ENCODE data around the gene LEMD3.

Gene LEMD3

DNA sequence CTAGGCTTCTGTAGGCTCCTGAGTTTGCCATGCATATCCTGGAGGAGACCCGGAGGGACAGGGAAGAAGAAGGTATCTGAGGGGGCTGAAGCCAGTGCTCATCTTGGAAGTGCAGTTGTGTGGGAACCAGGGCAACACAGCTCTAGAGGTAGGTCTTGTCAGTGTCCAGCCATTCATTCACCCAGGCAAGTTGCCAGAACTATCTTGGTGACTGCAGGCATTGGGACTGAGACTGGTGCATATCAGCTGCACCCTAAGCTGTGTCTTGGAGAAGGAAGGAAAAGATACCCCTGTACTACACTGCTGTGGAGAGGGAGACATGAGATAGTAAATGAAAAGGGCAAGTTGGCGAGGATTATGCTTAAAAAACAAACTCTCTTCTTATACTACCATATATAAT is 43.4 kb upstream of the LEMD3 start:
- no peak overlapping the region for H3K4me3 ChIP-seq (ENCODE audit: low read length)
- H3K27ac ChIP-seq (ENCODE audit: low read depth, low read length), result no peak overlapping the region
- H3K4me2 ChIP-seq (ENCODE audit: low read length), result no peak overlapping the region
- no peaks in the 10 kb centered on the region for H3K9me3 ChIP-seq (ENCODE audit: control insufficient read depth, insufficient read depth, low read length)
- no peaks in the 10 kb centered on the region for H3K36me3 ChIP-seq (ENCODE audit: control insufficient read depth, low read length)
- peaks cover 18% of the 10 kb centered on the region for H3K27me3 ChIP-seq (ENCODE audit: control insufficient read depth, low read length)
- H3F3A ChIP-seq (ENCODE audit: control insufficient read depth, insufficient read depth), result no peaks in the 10 kb centered on the region
- H4K20me1 ChIP-seq (ENCODE audit: control insufficient read depth, insufficient read depth, low read depth, low read length), result no peaks in the 10 kb centered on the region
- TF ChIP-seq EZH2phosphoT487 (IDR thresholded peaks at IDR 0.05; ENCODE audit: borderline replicate concordance, low read length), result no peak
- TF ChIP-seq, protein P1, sequence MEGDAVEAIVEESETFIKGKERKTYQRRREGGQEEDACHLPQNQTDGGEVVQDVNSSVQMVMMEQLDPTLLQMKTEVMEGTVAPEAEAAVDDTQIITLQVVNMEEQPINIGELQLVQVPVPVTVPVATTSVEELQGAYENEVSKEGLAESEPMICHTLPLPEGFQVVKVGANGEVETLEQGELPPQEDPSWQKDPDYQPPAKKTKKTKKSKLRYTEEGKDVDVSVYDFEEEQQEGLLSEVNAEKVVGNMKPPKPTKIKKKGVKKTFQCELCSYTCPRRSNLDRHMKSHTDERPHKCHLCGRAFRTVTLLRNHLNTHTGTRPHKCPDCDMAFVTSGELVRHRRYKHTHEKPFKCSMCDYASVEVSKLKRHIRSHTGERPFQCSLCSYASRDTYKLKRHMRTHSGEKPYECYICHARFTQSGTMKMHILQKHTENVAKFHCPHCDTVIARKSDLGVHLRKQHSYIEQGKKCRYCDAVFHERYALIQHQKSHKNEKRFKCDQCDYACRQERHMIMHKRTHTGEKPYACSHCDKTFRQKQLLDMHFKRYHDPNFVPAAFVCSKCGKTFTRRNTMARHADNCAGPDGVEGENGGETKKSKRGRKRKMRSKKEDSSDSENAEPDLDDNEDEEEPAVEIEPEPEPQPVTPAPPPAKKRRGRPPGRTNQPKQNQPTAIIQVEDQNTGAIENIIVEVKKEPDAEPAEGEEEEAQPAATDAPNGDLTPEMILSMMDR (IDR thresholded peaks at IDR 0.05; ENCODE audit: low read depth, low read length, poor library complexity, severe bottlenecking), result no peak
- no peaks in the 10 kb centered on the region for H3K4me1 ChIP-seq (ENCODE audit: control insufficient read depth, low read length)
- H3K79me2 ChIP-seq (ENCODE audit: control insufficient read depth, low read length), result no peaks in the 10 kb centered on the region
- H3K9me2 ChIP-seq (replicated peaks; ENCODE audit: control insufficient read depth, low read length), result no peaks in the 10 kb centered on the region

DNA sequence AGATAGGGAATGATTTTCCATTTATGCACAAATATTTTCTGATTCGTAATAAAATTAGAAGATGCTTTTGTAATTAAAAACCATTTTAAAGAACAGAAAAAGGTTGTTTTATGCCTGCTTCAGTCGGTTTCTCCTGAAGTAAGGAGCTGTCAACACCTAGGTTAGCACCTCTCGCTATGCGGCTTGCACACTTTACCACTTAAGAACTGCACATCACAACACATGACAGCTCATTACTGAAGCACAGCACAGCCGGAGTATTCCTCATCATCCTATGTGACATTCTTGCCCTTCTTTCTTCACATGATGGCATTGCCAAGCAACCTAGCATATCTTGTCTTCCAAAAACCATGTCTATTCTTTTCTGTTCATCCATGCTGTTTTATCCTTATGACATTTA is 42.9 kb upstream of the LEMD3 start:
- no peak overlapping the region for H3K4me2 ChIP-seq (ENCODE audit: low read length)
- H3K27me3 ChIP-seq (ENCODE audit: control insufficient read depth, low read length), result peaks cover 18% of the 10 kb centered on the region
- no peak overlapping the region for H3K4me3 ChIP-seq (ENCODE audit: low read length)
- no peaks in the 10 kb centered on the region for H3K9me3 ChIP-seq (ENCODE audit: control insufficient read depth, insufficient read depth, low read length)
- no peaks in the 10 kb centered on the region for H4K20me1 ChIP-seq (ENCODE audit: control insufficient read depth, insufficient read depth, low read depth, low read length)
- H3K36me3 ChIP-seq (ENCODE audit: control insufficient read depth, low read length), result no peaks in the 10 kb centered on the region
- H3K27ac ChIP-seq (ENCODE audit: low read depth, low read length), result no peak overlapping the region
- H3K9me2 ChIP-seq (replicated peaks; ENCODE audit: control insufficient read depth, low read length), result no peaks in the 10 kb centered on the region
- H3K4me1 ChIP-seq (ENCODE audit: control insufficient read depth, low read length), result no peaks in the 10 kb centered on the region
- TF ChIP-seq, protein P1 (IDR thresholded peaks at IDR 0.05; ENCODE audit: low read depth, low read length, poor library complexity, severe bottlenecking), result no peak
- TF ChIP-seq EZH2phosphoT487 (IDR thresholded peaks at IDR 0.05; ENCODE audit: borderline replicate concordance, low read length), result no peak
- H3K79me2 ChIP-seq (ENCODE audit: control insufficient read depth, low read length), result no peaks in the 10 kb centered on the region
- H3F3A ChIP-seq (ENCODE audit: control insufficient read depth, insufficient read depth), result no peaks in the 10 kb centered on the region

DNA sequence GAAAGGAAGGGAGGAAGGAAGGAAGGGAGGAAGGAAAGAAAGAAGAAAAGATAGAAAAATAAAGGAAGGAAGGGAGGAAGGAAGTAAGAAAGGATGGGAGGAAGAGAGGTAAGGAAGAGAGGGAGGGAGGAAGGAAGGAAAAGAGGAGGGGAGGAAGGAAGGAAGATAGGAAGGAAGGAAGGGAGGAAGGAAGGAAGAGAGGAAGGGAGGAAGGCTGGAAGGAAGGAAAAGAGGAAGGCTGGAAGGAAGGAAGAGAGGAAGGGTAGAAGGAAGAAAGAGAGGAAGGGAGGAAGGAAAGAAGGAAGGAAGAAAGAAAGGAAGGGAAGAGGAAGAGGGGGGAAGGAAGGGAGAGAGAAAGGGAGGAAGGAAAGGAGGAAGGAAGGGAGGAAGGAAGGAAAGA is 35.5 kb upstream of the LEMD3 start:
- no peak overlapping the region for H3K27ac ChIP-seq (ENCODE audit: low read depth, low read length)
- TF ChIP-seq, protein P1 (IDR thresholded peaks at IDR 0.05; ENCODE audit: low read depth, low read length, poor library complexity, severe bottlenecking), result no peak
- TF ChIP-seq EZH2phosphoT487 (IDR thresholded peaks at IDR 0.05; ENCODE audit: borderline replicate concordance, low read length), result no peak
- peaks cover 12% of the 10 kb centered on the region; the same call in 1 of the 2 replicates for H3K27me3 ChIP-seq (ENCODE audit: control insufficient read depth, low read length)
- H3K9me2 ChIP-seq (replicated peaks; ENCODE audit: control insufficient read depth, low read length), result no peaks in the 10 kb centered on the region
- H3K4me3 ChIP-seq (ENCODE audit: low read length), result no peak overlapping the region
- no peaks in the 10 kb centered on the region for H3F3A ChIP-seq (ENCODE audit: control insufficient read depth, insufficient read depth)
- no peaks in the 10 kb centered on the region for H3K4me1 ChIP-seq (ENCODE audit: control insufficient read depth, low read length)
- no peak overlapping the region for H3K4me2 ChIP-seq (ENCODE audit: low read length)
- no peaks in the 10 kb centered on the region for H4K20me1 ChIP-seq (ENCODE audit: control insufficient read depth, insufficient read depth, low read depth, low read length)
- no peaks in the 10 kb centered on the region for H3K79me2 ChIP-seq (ENCODE audit: control insufficient read depth, low read length)
- no peaks in the 10 kb centered on the region for H3K36me3 ChIP-seq (ENCODE audit: control insufficient read depth, low read length)
- H3K9me3 ChIP-seq (ENCODE audit: control insufficient read depth, insufficient read depth, low read length), result no peaks in the 10 kb centered on the region

DNA sequence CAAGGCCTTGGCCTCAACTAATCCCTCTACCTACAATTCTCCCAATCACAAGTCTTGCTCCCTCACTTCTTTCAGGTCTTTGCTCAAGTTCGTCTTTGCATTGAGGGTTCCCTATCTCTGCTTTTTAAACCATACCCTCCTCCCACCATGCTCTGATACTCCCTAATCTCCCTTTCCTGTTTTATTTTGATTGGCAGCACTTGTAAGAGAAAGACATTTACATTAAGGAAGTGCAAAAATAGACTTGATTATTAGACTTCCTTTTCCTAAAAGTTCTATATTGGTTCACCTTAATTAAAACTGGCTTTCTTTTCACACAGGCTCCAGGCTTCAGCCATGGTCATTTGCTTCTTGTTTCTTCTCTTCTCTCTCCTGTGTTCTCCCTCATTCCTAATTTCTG is 30.0 kb upstream of the LEMD3 start:
- Histone ChIP-seq H3K9me2 (replicated peaks; ENCODE audit: control insufficient read depth, low read length) (no peaks in the 10 kb centered on the region), H4K20me1 (ENCODE audit: control insufficient read depth, insufficient read depth, low read depth, low read length) (no peaks in the 10 kb centered on the region), H3K27ac (ENCODE audit: low read depth, low read length) (no peak overlapping the region), H3K9me3 (ENCODE audit: control insufficient read depth, insufficient read depth, low read length) (no peaks in the 10 kb centered on the region), H3F3A (ENCODE audit: control insufficient read depth, insufficient read depth) (no peaks in the 10 kb centered on the region), H3K4me2 (ENCODE audit: low read length) (no peak overlapping the region), H3K79me2 (ENCODE audit: control insufficient read depth, low read length) (no peaks in the 10 kb centered on the region), H3K27me3 (ENCODE audit: control insufficient read depth, low read length) (peaks cover 34% of the 10 kb centered on the region), H3K4me3 (ENCODE audit: low read length) (no peak overlapping the region), H3K4me1 (ENCODE audit: control insufficient read depth, low read length) (peaks cover 6% of the 10 kb centered on the region), H3K36me3 (ENCODE audit: control insufficient read depth, low read length) (no peaks in the 10 kb centered on the region)
- TF ChIP-seq EZH2phosphoT487 (IDR thresholded peaks at IDR 0.05; ENCODE audit: borderline replicate concordance, low read length), result no peak
- TF ChIP-seq, protein P1 (IDR thresholded peaks at IDR 0.05; ENCODE audit: low read depth, low read length, poor library complexity, severe bottlenecking), result no peak

Data from DOHH2 (cell line).